Smooth muscle cell (in vitro differentiated cells): Measurements from ENCODE around the gene GLI3. TPM values are rescaled to one million over a fixed set of nuclear protein-coding genes. Genes with fewer than 3 reads are reported as not detected.
A peak's percentile ranks its signal among the peaks of the same experiment; 100 is the strongest.

ENCODE experiments used
- DNase-seq: peaks from one replicate; lab custom pipeline; 2025; ENCODE audit not compliant: unreplicated experiment; lab: John Stamatoyannopoulos, UW
- H2AFZ ChIP-seq: fragments of 200-600 bp; sonication (generic); 2 replicates; pipeline ENCODE4 v1.6.0; 2016; ENCODE audit warnings: antibody characterized with exemption, low read depth, mild to moderate bottlenecking
- H3F3A ChIP-seq: fragments of 200-600 bp; sonication (generic); 2 replicates; pipeline ENCODE4 v1.6.0; 2017; ENCODE audit warnings: antibody characterized with exemption, low read depth
- H3K27ac ChIP-seq: fragments of 200-600 bp; sonication (generic); 2 replicates; pipeline ENCODE4 v1.5.1; 2016; ENCODE audit warnings: low read depth, mild to moderate bottlenecking
- H3K27me3 ChIP-seq: fragments of 200-600 bp; sonication (generic); 2 replicates; pipeline ENCODE4 v1.6.1; 2016; ENCODE audit warnings: low read depth, mild to moderate bottlenecking
- H3K36me3 ChIP-seq: fragments of 200-600 bp; sonication (generic); 2 replicates; pipeline ENCODE4 v1.5.1; 2016; ENCODE audit warnings: low read depth
- H3K4me1 ChIP-seq: fragments of 200-600 bp; sonication (generic); 2 replicates; pipeline ENCODE4 v1.5.1; 2016; ENCODE audit warnings: low read depth
- H3K4me2 ChIP-seq: fragments of 200-600 bp; sonication (generic); 2 replicates; pipeline ENCODE4 v1.6.0; 2016; ENCODE audit warnings: mild to moderate bottlenecking
- H3K4me3 ChIP-seq: fragments of 200-600 bp; sonication (generic); 2 replicates; pipeline ENCODE4 v1.5.1; 2016; ENCODE audit warnings: mild to moderate bottlenecking
- H3K79me2 ChIP-seq: fragments of 200-600 bp; sonication (generic); 2 replicates; pipeline ENCODE4 v1.6.0; 2016; ENCODE audit warnings: low read depth, mild to moderate bottlenecking
- H3K9ac ChIP-seq: fragments of 200-600 bp; sonication (generic); 2 replicates; pipeline ENCODE4 v1.6.0; 2016; ENCODE audit warnings: low read depth
- H3K9me3 ChIP-seq: fragments of 200-600 bp; sonication (generic); replicated peaks from 2 replicates; pipeline ENCODE4 v1.5.1; 2016; ENCODE audit warnings: low read depth
- H4K20me1 ChIP-seq: fragments of 200-600 bp; sonication (generic); 2 replicates; pipeline ENCODE4 v1.6.0; 2016; ENCODE audit warnings: low read depth
- WGBS: methylation state at CpG from one replicate; pipeline ENCODE4 v1.1.7; 2016; ENCODE audit warnings: low lambda C conversion rate; 5-methylcytosine and 5-hydroxymethylcytosine counted together
- polyA plus RNA-seq: library from polyadenylated mRNA; unstranded; fragments of >200 nt; fragmentation: Nextera tagmentation; extraction: Ambion mirVana; gene quantifications from 2 replicates; pipeline ENCODE4 v1.2.1, GENCODE V29; 2016
- total RNA-seq: library from RNA; depleted of rRNA; stranded (reverse); fragments of >200 nt; gene quantifications from 2 replicates; pipeline ENCODE4 v1.2.3, GENCODE V29; 2014
- TF ChIP-seq, protein P1 (sequence below): fragments of 200-600 bp; sonication (generic); IDR thresholded peaks from 2 replicates; pipeline ENCODE4 v1.5.1; 2017; ENCODE audit warnings: borderline replicate concordance, mild to moderate bottlenecking, antibody characterized with exemption; ENCODE audit not compliant: insufficient read depth, poor library complexity, severe bottlenecking

GLI3 gene
- total and polyA plus RNA-seq, 2 experiments from 2014 or later, result 31.1 to 70.4 TPM

DNA sequence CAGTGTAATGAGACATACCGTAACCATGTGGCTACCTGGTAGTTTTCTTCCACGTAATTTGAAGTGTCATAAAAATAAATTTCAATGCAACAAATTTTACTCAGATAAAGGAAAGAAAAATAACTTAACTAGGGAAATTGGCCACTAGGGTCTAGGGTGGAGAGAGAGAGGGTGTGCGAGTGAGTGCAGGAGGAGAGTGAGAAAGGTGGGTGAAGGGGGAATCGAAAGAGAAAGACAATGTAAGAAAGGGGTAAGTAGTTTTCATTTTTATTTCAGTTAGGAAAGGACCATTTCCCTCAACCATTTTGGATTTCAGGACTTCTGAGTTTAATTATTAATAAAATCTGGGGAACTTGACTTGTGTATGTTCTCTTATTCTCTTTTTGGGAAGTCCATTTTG lies 27.7 kb upstream of the GLI3 start:
- no peak overlapping the region for H3K9ac ChIP-seq
- H3K4me1 ChIP-seq, result peaks cover 9% of the 10 kb centered on the region
- H3F3A ChIP-seq, result no peaks in the 10 kb centered on the region
- no peak overlapping the region for H3K27ac ChIP-seq
- no peak overlapping the region for H3K4me3 ChIP-seq
- H3K9me3 ChIP-seq, result no peaks in the 10 kb centered on the region
- no peaks in the 10 kb centered on the region for H3K79me2 ChIP-seq
- DNase-seq, result no peak
- no peaks in the 10 kb centered on the region for H3K27me3 ChIP-seq
- no peaks in the 10 kb centered on the region for H3K36me3 ChIP-seq
- TF ChIP-seq, protein P1, sequence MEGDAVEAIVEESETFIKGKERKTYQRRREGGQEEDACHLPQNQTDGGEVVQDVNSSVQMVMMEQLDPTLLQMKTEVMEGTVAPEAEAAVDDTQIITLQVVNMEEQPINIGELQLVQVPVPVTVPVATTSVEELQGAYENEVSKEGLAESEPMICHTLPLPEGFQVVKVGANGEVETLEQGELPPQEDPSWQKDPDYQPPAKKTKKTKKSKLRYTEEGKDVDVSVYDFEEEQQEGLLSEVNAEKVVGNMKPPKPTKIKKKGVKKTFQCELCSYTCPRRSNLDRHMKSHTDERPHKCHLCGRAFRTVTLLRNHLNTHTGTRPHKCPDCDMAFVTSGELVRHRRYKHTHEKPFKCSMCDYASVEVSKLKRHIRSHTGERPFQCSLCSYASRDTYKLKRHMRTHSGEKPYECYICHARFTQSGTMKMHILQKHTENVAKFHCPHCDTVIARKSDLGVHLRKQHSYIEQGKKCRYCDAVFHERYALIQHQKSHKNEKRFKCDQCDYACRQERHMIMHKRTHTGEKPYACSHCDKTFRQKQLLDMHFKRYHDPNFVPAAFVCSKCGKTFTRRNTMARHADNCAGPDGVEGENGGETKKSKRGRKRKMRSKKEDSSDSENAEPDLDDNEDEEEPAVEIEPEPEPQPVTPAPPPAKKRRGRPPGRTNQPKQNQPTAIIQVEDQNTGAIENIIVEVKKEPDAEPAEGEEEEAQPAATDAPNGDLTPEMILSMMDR, result no peak
- WGBS, result 96% methylated on average over 4 of the region's 4 CpGs
- H4K20me1 ChIP-seq, result no peaks in the 10 kb centered on the region
- H3K4me2 ChIP-seq, result no peak overlapping the region
- H2AFZ ChIP-seq, result no peak overlapping the region

DNA sequence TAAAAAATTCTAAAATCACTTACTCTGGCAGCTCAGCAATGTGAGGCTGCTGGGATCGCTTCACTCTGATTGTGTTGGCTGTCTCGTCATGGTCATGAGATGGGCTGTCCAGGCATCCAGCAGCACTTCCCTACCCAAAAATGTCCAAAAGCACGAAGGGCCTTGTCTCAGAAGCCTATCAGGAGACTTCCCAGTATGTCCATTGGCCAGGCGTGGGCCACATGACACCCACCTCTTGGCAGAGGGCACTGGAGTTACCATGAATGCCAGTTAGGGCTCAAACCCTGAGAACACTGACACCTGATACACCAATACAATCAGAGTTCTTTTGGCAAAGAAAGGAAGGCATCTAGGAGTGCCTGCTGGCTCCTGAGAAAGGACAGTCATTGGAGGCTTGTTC lies 27.0 kb upstream of the GLI3 start:
- H3K4me1 ChIP-seq, result peaks cover 9% of the 10 kb centered on the region
- H3K9me3 ChIP-seq, result no peaks in the 10 kb centered on the region
- H3K36me3 ChIP-seq, result no peaks in the 10 kb centered on the region
- no peaks in the 10 kb centered on the region for H3K27me3 ChIP-seq
- H2AFZ ChIP-seq, result no peak overlapping the region
- WGBS, result 96% methylated on average over 4 of the region's 4 CpGs
- no peak overlapping the region for H3K4me3 ChIP-seq
- TF ChIP-seq, protein P1, result no peak
- no peak overlapping the region for H3K27ac ChIP-seq
- H3K4me2 ChIP-seq, result no peak overlapping the region
- DNase-seq, result no peak
- H4K20me1 ChIP-seq, result no peaks in the 10 kb centered on the region
- H3K79me2 ChIP-seq, result no peaks in the 10 kb centered on the region
- H3K9ac ChIP-seq, result no peak overlapping the region
- H3F3A ChIP-seq, result no peaks in the 10 kb centered on the region

DNA sequence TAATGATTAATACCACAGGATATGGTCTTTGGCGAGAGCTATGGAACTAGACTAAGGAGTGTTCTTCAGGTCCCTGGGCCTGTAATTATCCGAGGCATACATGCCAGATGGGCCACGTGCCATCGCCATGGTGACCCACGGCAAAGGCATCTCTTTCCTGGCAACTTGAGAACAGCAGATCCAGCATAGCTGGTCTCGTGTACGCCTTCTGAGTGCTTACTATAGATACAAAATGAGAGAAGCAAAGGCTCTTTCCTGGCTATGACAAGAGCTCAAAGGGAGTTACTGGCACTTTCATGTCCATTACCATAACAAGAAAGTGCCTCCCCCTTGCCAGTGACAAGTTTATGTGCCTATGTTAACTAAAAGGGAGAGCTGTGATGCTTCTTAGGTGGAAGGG lies 26.0 kb upstream of the GLI3 start:
- Histone ChIP-seq H3K4me1 (peaks cover 9% of the 10 kb centered on the region), H3K9me3 (no peaks in the 10 kb centered on the region), H3K9ac (no peak overlapping the region), H3K27ac (peak overlapping the region; percentile 19), H3F3A (no peaks in the 10 kb centered on the region), H3K36me3 (no peaks in the 10 kb centered on the region), H3K79me2 (no peaks in the 10 kb centered on the region), H3K4me3 (no peak overlapping the region), H3K4me2 (no peak overlapping the region), H4K20me1 (no peaks in the 10 kb centered on the region), H3K27me3 (no peaks in the 10 kb centered on the region), H2AFZ (no peak overlapping the region)
- 68% methylated on average over 7 of the region's 7 CpGs for WGBS
- no peak for DNase-seq
- TF ChIP-seq, protein P1, result no peak

DNA sequence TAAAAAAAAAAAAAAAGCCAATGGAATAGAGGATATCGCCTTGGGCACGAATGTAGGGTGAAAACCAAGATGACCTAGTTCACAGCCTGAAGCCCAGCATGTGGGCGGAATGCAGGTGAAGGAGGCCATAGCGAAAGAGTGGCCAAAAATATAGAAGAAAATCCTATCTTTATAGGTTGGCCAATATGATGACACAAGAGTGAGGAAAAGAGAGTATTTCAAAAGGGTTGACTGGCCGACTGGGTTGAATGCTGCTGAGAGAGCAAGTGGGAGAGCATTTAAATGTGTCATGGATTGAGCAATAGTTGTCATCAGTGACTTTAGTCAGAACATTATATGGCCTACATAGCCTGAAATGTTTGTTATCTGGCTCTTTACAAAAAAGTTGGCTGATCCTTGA lies 17.2 kb upstream of the GLI3 start:
- 73% methylated on average over 5 of the region's 5 CpGs for WGBS
- no peaks in the 10 kb centered on the region for H3K79me2 ChIP-seq
- no peak overlapping the region for H2AFZ ChIP-seq
- no peaks in the 10 kb centered on the region for H3K4me1 ChIP-seq
- no peak overlapping the region for H3K4me3 ChIP-seq
- no peaks in the 10 kb centered on the region for H3K27me3 ChIP-seq
- no peak for DNase-seq
- no peaks in the 10 kb centered on the region for H3K36me3 ChIP-seq
- H3F3A ChIP-seq, result no peaks in the 10 kb centered on the region
- no peak overlapping the region for H3K9ac ChIP-seq
- H3K27ac ChIP-seq, result no peak overlapping the region
- H4K20me1 ChIP-seq, result no peaks in the 10 kb centered on the region
- TF ChIP-seq, protein P1, result no peak
- no peak overlapping the region for H3K4me2 ChIP-seq
- H3K9me3 ChIP-seq, result no peaks in the 10 kb centered on the region
